Measurements from ENCODE around the gene SKIL.
"Not testable (repeated sequence)": the region's sequence is repeated elsewhere in the genome, so short reads cannot be mapped to it uniquely, and the experiment has no call there.

The SKIL gene

GRCh38 chr3:170338690-170339340, 18.7 kb upstream of the SKIL start:
- TF ChIP-seq CTCF (conservative IDR thresholded peaks at IDR 0.05; ENCODE audit: low read depth, low read length): no peak
- H3K4me3 ChIP-seq (ENCODE audit: low read length): no peak overlapping the region
- DNase-seq (ENCODE audit: low read depth): no peak

GRCh38 chr3:170342273-170342672, 15.2 kb upstream of the SKIL start:
- H3K4me3 ChIP-seq (ENCODE audit: low read length); DNase-seq (ENCODE audit: low read depth): not testable (repeated sequence)

- not testable (repeated sequence) for DNase-seq (ENCODE audit: low read depth)
Measured at GRCh38 chr3:170343859-170344258, 13.7 kb upstream of the SKIL start.

GRCh38 chr3:170344971-170345370, 12.5 kb upstream of the SKIL start:
- TF ChIP-seq CTCF (conservative IDR thresholded peaks at IDR 0.05; ENCODE audit: low read depth, low read length): no peak
- DNase-seq (ENCODE audit: low read depth): no peak
- H3K4me3 ChIP-seq (ENCODE audit: low read length): no peak overlapping the region

More at GRCh38 chr3:170343859-170344258, 13.7 kb upstream of the SKIL start:
- H3K4me3 ChIP-seq (ENCODE audit: low read length): not testable (repeated sequence)

- no peak for DNase-seq (ENCODE audit: low read depth)
- TF ChIP-seq CTCF (conservative IDR thresholded peaks at IDR 0.05; ENCODE audit: low read depth, low read length): no peak
- no peak overlapping the region for H3K4me3 ChIP-seq (ENCODE audit: low read length)
Measured at GRCh38 chr3:170346481-170347392, 10.8 kb upstream of the SKIL start.

GRCh38 chr3:170350515-170351413, 6.8 kb upstream of the SKIL start:
- no peak for DNase-seq (ENCODE audit: low read depth)
- no peak for TF ChIP-seq CTCF (conservative IDR thresholded peaks at IDR 0.05; ENCODE audit: low read depth, low read length)
- no peak overlapping the region for H3K4me3 ChIP-seq (ENCODE audit: low read length)

GRCh38 chr3:170352936-170353335, 4.6 kb upstream of the SKIL start:
- no peak for TF ChIP-seq CTCF (conservative IDR thresholded peaks at IDR 0.05; ENCODE audit: low read depth, low read length)
- DNase-seq (ENCODE audit: low read depth): no peak
- H3K4me3 ChIP-seq (ENCODE audit: low read length): no peak overlapping the region
